Activated naive CD8-positive, alpha-beta T cell (primary cell): ENCODE measurements around the gene INKA2.
A peak's percentile ranks its signal among the peaks of the same experiment; 100 is the strongest.
"Not testable (repeated sequence)": the region's sequence is repeated elsewhere in the genome, so short reads cannot be mapped to it uniquely, and the experiment has no call there.

Experiments used
- H3K27ac Mint-ChIP-seq: one replicate; pipeline ENCODE4 v1.8.0; 2021; ENCODE audit warnings: mixed read lengths
- H3K27me3 Mint-ChIP-seq: one replicate; pipeline ENCODE4 v1.8.0; 2021; ENCODE audit warnings: mixed read lengths
- H3K36me3 Mint-ChIP-seq: one replicate; pipeline ENCODE4 v1.8.0; 2021; ENCODE audit warnings: mixed read lengths
- H3K4me1 Mint-ChIP-seq: one replicate; pipeline ENCODE4 v1.8.0; 2021; ENCODE audit warnings: low read depth, mixed read lengths
- H3K4me3 Mint-ChIP-seq: one replicate; pipeline ENCODE4 v1.8.0; 2021; ENCODE audit warnings: mild to moderate bottlenecking, mixed read lengths
- H3K9me3 Mint-ChIP-seq: one replicate; pipeline ENCODE4 v1.8.0; 2021; ENCODE audit warnings: low read depth, mixed read lengths

INKA2 gene

GRCh38 chr1:111742292-111742691, 3.1 kb upstream of the INKA2 start:
- H3K4me1 Mint-ChIP-seq: peaks cover 16% of the 10 kb centered on the region
- H3K4me3 Mint-ChIP-seq: not testable (repeated sequence)

DNA sequence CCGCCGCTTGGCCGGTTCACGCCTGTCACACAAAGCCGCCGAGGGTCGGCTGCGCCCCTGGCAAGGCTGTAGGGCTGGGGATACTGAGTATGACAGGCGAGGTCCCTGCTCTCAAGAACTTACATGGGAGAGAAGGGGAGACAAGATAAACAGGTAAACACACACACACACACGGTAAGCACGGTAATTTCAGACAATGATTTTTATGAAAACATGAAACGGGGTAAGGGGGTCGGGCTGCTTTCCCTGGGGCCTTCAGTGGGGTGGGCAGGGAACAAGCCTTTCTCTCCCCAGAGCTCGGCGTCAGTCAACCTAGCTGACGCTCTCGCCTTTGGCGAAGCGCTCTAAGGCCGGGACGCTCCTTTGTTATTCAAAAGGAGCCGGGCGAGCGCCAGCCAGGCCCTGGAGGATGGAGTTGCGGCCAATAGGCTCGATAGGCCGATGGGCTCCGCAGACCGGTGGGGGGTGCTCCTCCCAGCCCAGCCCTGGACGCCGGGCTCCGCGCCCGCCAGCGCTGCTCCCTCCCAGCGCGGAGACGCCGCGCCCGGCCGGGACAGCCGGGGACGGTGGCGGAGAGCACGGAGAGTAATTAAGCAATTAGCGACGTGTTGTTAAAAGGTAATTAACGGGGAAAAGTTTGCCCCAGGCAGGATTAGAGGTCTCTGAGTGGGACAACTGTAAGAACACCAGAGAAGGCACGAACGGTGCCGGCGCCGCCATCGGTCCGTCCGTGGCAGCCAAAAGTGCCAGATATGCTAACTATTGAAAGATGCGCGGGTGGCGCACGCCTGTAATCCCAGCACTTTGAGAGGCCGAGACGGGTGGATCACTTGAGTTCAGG, 950 bp upstream of the INKA2 start:
- Mint-ChIP-seq H3K27ac (no peak overlapping the region), H3K27me3 (peaks cover 12% of the 10 kb centered on the region), H3K36me3 (no peaks in the 10 kb centered on the region), H3K9me3 (no peaks in the 10 kb centered on the region), H3K4me1 (peaks cover 16% of the 10 kb centered on the region), H3K4me3 (peak overlapping the region; percentile 91)

More at GRCh38 chr1:111742292-111742691, 3.1 kb upstream of the INKA2 start:
- not testable (repeated sequence) for H3K9me3 Mint-ChIP-seq, H3K36me3 Mint-ChIP-seq, H3K27ac Mint-ChIP-seq
- peaks cover 12% of the 10 kb centered on the region for H3K27me3 Mint-ChIP-seq

DNA sequence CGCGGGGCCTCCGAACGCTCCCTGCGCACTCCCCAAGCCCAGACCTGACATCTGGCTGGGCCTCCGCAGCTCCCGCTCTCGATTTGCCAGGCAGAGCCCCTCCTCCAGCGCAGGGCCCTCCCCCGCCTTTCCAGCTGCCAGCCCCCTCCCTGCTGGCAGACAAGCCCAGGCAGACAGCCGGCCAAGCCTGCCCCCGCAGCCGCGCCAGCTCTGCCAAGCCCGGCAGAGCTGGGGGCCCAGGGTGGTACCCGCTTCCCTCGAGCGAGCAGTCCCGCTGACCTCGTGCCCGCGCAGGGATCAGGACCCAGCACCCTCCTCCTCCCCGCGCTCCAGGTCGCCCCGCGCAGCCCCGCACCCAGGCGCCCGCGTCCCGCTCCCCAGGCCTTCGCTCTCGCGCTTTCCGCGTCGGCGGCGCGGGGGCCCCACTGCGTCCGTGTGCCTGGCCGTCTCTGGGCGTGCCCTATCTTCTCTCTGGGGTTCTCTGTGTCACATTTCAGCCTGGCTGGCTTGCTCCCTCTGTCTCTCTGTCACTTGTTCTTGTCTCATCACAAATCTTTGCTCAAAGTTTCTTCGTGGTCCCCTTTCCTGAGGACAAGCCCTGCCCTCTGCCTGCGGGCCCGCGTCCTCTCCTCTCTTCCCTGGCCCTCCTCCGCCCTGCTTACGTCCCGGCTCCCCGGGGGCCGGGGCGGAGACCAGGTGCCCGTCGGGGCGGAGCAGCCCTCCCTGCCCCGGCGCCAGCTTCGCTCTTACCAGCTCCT, 580 bp downstream of the INKA2 start:
- Mint-ChIP-seq H3K27ac (no peak overlapping the region), H3K4me1 (peaks cover 16% of the 10 kb centered on the region), H3K4me3 (peak overlapping the region; percentile 91), H3K36me3 (no peaks in the 10 kb centered on the region), H3K9me3 (no peaks in the 10 kb centered on the region), H3K27me3 (peaks cover 12% of the 10 kb centered on the region)

DNA sequence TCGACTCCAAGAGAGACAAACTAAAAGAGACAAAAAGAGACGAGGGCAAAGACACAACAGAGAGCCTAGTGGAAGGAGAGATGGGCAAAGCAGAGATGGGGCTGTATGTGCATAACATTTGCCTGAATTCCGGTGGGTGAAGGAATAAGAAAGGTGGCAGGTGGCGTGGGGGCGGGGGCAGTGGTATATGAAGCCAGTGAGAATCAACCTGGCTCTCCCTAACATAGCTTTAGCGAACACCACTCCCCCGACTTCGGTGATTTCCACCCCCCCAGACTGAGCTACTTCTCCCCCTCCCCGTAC, 1.1 kb downstream of the INKA2 start:
- Mint-ChIP-seq H3K36me3 (no peaks in the 10 kb centered on the region), H3K4me3 (peak overlapping the region; percentile 74), H3K9me3 (no peaks in the 10 kb centered on the region), H3K27ac (no peak overlapping the region), H3K4me1 (peaks cover 16% of the 10 kb centered on the region), H3K27me3 (peaks cover 12% of the 10 kb centered on the region)

GRCh38 chr1:111737216-111738132, 1.7 kb downstream of the INKA2 start:
- H3K27me3 Mint-ChIP-seq: peaks cover 12% of the 10 kb centered on the region
- H3K36me3 Mint-ChIP-seq: no peaks in the 10 kb centered on the region
- no peak overlapping the region for H3K27ac Mint-ChIP-seq
- peak overlapping the region; percentile 74 for H3K4me3 Mint-ChIP-seq
- peaks cover 16% of the 10 kb centered on the region for H3K4me1 Mint-ChIP-seq
- no peaks in the 10 kb centered on the region for H3K9me3 Mint-ChIP-seq

DNA sequence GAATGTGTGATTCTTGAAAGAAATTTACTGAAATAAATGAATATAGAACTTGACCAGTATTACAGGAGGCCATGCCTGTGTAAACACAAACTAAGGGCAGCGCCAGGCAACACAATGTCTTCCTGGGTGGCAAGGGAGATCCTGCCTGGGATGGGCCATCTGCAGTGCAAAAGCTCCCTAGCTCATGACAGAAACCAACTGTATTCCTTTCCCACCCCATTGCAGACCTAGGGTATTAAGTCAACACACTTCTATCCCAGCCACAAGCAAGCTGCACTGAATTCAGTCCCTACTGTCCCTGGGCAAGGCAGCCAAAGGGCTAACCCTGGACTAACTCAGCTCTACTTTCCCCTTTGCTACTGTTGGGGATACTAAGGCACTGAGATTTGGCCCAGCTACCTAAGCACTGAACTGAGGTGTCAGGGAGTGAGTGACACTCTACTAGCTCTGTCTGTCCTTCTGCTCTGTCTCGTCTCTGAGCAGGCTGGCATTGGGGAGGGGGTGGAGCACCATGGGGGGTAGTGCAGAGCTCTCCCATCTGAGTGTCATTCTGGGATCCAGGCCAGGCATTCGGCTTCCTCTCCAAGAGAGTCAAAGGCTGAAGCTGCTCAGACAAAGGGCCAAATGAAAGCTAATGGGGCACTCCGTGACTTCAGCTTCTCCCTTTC, 2.5 kb downstream of the INKA2 start:
- no peaks in the 10 kb centered on the region for H3K9me3 Mint-ChIP-seq
- H3K4me1 Mint-ChIP-seq: peaks cover 16% of the 10 kb centered on the region
- H3K36me3 Mint-ChIP-seq: no peaks in the 10 kb centered on the region
- H3K4me3 Mint-ChIP-seq: no peak overlapping the region
- no peak overlapping the region for H3K27ac Mint-ChIP-seq
- peaks cover 12% of the 10 kb centered on the region for H3K27me3 Mint-ChIP-seq

- Mint-ChIP-seq H3K27me3 (peaks cover 12% of the 10 kb centered on the region), H3K9me3 (no peaks in the 10 kb centered on the region), H3K36me3 (no peaks in the 10 kb centered on the region), H3K4me1 (peaks cover 16% of the 10 kb centered on the region), H3K27ac (no peak overlapping the region), H3K4me3 (no peak overlapping the region)
Measured at GRCh38 chr1:111735858-111736544, 3.2 kb downstream of the INKA2 start.

GRCh38 chr1:111735321-111735720, 3.9 kb downstream of the INKA2 start:
- H3K4me1 Mint-ChIP-seq: peaks cover 16% of the 10 kb centered on the region
- H3K9me3 Mint-ChIP-seq: no peaks in the 10 kb centered on the region
- H3K36me3 Mint-ChIP-seq: no peaks in the 10 kb centered on the region
- H3K27me3 Mint-ChIP-seq: peaks cover 9% of the 10 kb centered on the region
- no peak overlapping the region for H3K4me3 Mint-ChIP-seq
- H3K27ac Mint-ChIP-seq: no peak overlapping the region

DNA sequence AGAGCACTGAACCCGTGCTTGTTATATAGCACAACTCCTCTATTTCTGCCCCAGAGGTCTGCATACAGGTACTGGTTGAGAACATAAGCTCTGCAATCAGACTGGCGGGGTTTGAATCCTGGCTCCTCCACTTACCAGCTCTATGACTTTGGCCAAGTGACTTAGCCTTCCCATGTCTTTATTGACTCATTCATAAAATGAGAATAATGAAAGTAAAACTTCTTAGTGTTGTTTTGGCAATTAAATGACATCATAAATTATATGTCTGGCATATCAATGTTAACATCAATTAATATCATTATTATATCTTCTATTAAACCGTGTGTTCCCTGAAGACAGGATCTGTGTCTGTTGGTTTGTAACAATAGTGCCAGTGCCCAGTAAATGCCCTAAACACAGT, 4.3 kb downstream of the INKA2 start:
- H3K36me3 Mint-ChIP-seq: no peaks in the 10 kb centered on the region
- H3K27ac Mint-ChIP-seq: no peak overlapping the region
- H3K4me3 Mint-ChIP-seq: no peak overlapping the region
- peaks cover 8% of the 10 kb centered on the region for H3K27me3 Mint-ChIP-seq
- no peaks in the 10 kb centered on the region for H3K9me3 Mint-ChIP-seq
- H3K4me1 Mint-ChIP-seq: peaks cover 14% of the 10 kb centered on the region

DNA sequence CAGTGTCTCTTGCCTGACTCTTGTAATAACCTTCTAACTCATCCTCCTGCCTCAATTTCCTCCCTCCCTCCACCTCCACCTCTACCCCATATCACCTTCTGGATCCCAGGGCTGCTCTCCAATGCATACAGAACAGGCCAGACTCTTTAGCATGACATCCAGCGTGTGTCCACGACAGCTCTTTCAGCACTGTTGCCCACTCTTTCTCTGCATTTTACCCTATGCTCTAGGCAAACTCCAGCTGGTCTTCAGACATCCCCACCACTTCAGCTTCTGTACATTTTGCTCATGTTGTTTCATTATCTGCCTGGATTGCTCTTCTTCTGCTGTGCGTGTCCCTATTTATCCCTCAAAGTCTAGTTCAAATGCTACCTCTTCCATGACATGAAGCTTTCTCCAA, 4.8 kb downstream of the INKA2 start:
- no peak overlapping the region for H3K4me3 Mint-ChIP-seq
- peaks cover 12% of the 10 kb centered on the region for H3K4me1 Mint-ChIP-seq
- H3K27ac Mint-ChIP-seq: no peak overlapping the region
- no peaks in the 10 kb centered on the region for H3K36me3 Mint-ChIP-seq
- H3K27me3 Mint-ChIP-seq: peaks cover 6% of the 10 kb centered on the region
- H3K9me3 Mint-ChIP-seq: no peaks in the 10 kb centered on the region

GRCh38 chr1:111733992-111734341, 5.2 kb downstream of the INKA2 start:
- Mint-ChIP-seq H3K4me3 (no peak overlapping the region), H3K27ac (no peak overlapping the region), H3K36me3 (no peaks in the 10 kb centered on the region), H3K4me1 (peaks cover 12% of the 10 kb centered on the region), H3K9me3 (no peaks in the 10 kb centered on the region), H3K27me3 (peaks cover 6% of the 10 kb centered on the region)

DNA sequence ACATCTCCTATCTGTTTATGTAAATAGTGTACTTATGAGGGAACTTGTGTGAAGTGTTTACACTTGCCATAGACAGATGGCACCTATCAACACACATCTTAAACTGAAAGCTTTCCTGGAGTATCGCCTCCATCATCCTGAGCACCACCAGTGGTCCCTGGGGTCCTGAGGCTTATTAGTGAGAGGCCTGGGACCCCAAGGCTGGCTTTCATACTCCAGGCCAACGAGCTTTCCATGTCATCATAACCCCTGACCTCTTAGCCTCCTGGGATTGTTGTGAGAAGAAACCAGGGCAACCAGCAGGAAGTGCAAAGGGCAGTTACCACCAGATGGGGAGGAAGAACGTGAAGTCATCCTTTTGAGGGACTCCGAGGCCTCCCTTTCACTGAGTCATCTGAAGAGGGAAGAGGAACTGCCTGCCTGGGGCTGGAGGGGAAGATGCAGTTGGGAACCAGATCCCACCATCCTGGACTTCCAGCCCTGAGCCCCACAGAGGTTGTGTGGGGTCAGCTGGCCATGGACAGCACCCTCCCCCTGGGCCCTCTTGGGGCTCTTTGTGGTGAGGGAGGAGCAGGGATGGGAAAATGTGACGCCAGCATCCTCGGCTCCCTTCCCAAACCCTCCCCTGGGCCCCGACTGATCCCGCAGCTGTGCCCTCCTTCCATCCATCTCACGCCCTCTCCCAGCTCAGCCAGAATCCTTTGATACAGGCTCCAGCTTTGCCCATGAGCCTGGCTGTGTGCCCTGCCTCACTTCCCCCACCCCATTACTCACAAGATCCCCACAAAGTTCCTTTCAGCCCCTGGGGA, 5.8 kb downstream of the INKA2 start:
- Mint-ChIP-seq H3K27ac (no peak overlapping the region), H3K36me3 (no peaks in the 10 kb centered on the region), H3K27me3 (peaks cover 6% of the 10 kb centered on the region), H3K4me3 (no peak overlapping the region), H3K4me1 (peaks cover 9% of the 10 kb centered on the region), H3K9me3 (no peaks in the 10 kb centered on the region)

DNA sequence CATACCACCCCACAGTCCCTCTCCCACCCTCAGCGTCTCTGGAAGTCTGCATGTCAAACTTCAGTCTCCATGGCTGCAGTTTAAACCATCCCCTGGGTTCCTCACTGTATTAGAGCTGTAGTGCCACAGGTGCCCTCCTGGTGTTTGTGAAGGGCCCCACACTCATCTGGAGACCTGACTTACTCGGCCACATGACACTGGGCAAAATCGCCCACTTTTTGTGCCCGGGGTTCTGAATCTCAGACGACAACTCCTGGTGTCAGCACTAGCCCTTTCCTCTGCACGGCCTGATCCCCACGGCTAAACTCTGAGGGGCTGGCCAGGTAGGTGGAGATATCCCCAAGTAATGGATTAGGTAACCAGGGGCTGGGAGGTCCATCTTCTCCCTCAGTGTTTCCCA, 6.5 kb downstream of the INKA2 start:
- peaks cover 4% of the 10 kb centered on the region for H3K4me1 Mint-ChIP-seq
- H3K36me3 Mint-ChIP-seq: no peaks in the 10 kb centered on the region

More for the DNA sequence above, 6.5 kb downstream of the INKA2 start:
- H3K27me3 Mint-ChIP-seq: peaks cover 4% of the 10 kb centered on the region
- no peaks in the 10 kb centered on the region for H3K9me3 Mint-ChIP-seq
- no peak overlapping the region for H3K27ac Mint-ChIP-seq
- H3K4me3 Mint-ChIP-seq: no peak overlapping the region
